ENCODE measurements around the gene ING3.

- TF ChIP-seq, protein P1, sequence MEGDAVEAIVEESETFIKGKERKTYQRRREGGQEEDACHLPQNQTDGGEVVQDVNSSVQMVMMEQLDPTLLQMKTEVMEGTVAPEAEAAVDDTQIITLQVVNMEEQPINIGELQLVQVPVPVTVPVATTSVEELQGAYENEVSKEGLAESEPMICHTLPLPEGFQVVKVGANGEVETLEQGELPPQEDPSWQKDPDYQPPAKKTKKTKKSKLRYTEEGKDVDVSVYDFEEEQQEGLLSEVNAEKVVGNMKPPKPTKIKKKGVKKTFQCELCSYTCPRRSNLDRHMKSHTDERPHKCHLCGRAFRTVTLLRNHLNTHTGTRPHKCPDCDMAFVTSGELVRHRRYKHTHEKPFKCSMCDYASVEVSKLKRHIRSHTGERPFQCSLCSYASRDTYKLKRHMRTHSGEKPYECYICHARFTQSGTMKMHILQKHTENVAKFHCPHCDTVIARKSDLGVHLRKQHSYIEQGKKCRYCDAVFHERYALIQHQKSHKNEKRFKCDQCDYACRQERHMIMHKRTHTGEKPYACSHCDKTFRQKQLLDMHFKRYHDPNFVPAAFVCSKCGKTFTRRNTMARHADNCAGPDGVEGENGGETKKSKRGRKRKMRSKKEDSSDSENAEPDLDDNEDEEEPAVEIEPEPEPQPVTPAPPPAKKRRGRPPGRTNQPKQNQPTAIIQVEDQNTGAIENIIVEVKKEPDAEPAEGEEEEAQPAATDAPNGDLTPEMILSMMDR (conservative IDR thresholded peaks at IDR 0.05; ENCODE audit: low read depth, low read length): no peak
- TF ChIP-seq EZH2 (IDR thresholded peaks at IDR 0.05; ENCODE audit: borderline replicate concordance, low read depth, low read length, poor library complexity, severe bottlenecking): no peak
Observed at GRCh38 chr7:120987280-120987679, 36.7 kb downstream of the ING3 start.
